Spleen (tissue), 11 donors: Measurements from ENCODE around the gene PTH. TPM values are rescaled to one million over a fixed set of nuclear protein-coding genes. Genes with fewer than 3 reads are reported as not detected.

Source experiments
- DNase-seq: peaks from one replicate; pipeline ENCODE4 v3.0.0-alpha.2; 2020
- H3K27ac ChIP-seq, 8 donors: fragments of 200-600 bp; sonication (generic) in 7 of 8; 1 replicate in 4 of 8; 2 replicates in 4 of 8; pipeline versions ENCODE4 v1.5.0 to v1.8.0; 2016 to 2021; ENCODE audit warnings: inconsistent platforms in 4 of 8, mild to moderate bottlenecking in 4 of 8, moderate library complexity in 1 of 8
- H3K27me3 ChIP-seq, 7 donors: fragments of 200-600 bp; sonication (generic) in 6 of 7; replicated peaks in 1 of 7; 1 replicate in 4 of 7; 2 replicates in 3 of 7; pipeline versions ENCODE4 v1.5.0 to v1.8.0; 2016 to 2021; ENCODE audit warnings: inconsistent platforms in 3 of 7, mild to moderate bottlenecking in 1 of 7
- H3K36me3 ChIP-seq, 6 donors: fragments of 200-600 bp; sonication (generic) in 5 of 6; 1 replicate in 4 of 6; 2 replicates in 2 of 6; pipeline versions ENCODE4 v1.5.0 to v1.8.0; 2016 to 2021; ENCODE audit warnings: inconsistent platforms in 2 of 6
- H3K4me1 ChIP-seq, 6 donors: fragments of 200-600 bp; sonication (generic) in 5 of 6; 1 replicate in 3 of 6; 2 replicates in 3 of 6; pipeline versions ENCODE4 v1.5.0 to v1.8.0; 2016 to 2021; ENCODE audit warnings: inconsistent platforms in 3 of 6
- H3K4me3 ChIP-seq, 8 donors: fragments of 200-600 bp; sonication (generic) in 7 of 8; 1 replicate in 4 of 8; 2 replicates in 4 of 8; pipeline versions ENCODE4 v1.5.0 to v1.8.0; 2016 to 2021; ENCODE audit warnings: inconsistent platforms in 4 of 8, mild to moderate bottlenecking in 4 of 8, moderate library complexity in 2 of 8
- H3K9me3 ChIP-seq, 8 donors: fragments of 200-600 bp; sonication (generic) in 7 of 8; 1 replicate in 4 of 8; 2 replicates in 4 of 8; pipeline versions ENCODE4 v1.5.0 to v1.8.0; 2016 to 2021; ENCODE audit warnings: inconsistent platforms in 4 of 8
- CTCF ChIP-seq, 11 experiments: fragments of 200-600 bp in 7 of 11; fragments of 450-650 bp in 4 of 11; sonication (generic) in 4 of 11; IDR thresholded peaks in 8 of 11; conservative IDR thresholded peaks in 3 of 11; 1 replicate in 7 of 11; 2 replicates in 4 of 11; pipeline versions ENCODE4 v1.4.0 to v1.8.0; 2016 to 2021; ENCODE audit warnings: antibody characterized with exemption in 11 of 11, inconsistent platforms in 4 of 11, mild to moderate bottlenecking in 1 of 11
- POLR2A ChIP-seq, 3 donors: fragments of 450-650 bp; IDR thresholded peaks; one replicate each; pipeline ENCODE4 v1.5.1; 2017; ENCODE audit warnings: antibody characterized with exemption in 3 of 3, mild to moderate bottlenecking in 1 of 3
- POLR2AphosphoS5 ChIP-seq, 3 donors: sonication (generic); formaldehyde crosslinking; IDR thresholded peaks; one replicate each; pipeline ENCODE4 v1.5.1; 2017; ENCODE audit warnings: antibody characterized with exemption in 3 of 3
- WGBS, 5 donors: extraction: QIAGEN DNeasy Blood & Tissue Kit in 3 of 5; methylation state at CpG; one replicate each; pipeline versions ENCODE4 v1.1.5 to v1.1.7; 2013 to 2018; 5-methylcytosine and 5-hydroxymethylcytosine counted together
- intact Hi-C: fragments of 100-400 bp; cut with DNase I; formaldehyde crosslinking; loops from one replicate; pipeline ENCODE4 v1.15.0; 2023; ENCODE audit warnings: low total_unique reads
- polyA plus RNA-seq, 3 donors: library from polyadenylated mRNA; stranded (reverse); fragments of 200-250 nt; gene quantifications; one replicate each; pipeline ENCODE4 v1.2.1, GENCODE V29; 2013
- total RNA-seq, 7 donors: library from RNA; depleted of rRNA in 3 of 7; stranded (reverse); fragments of >200 nt in 3 of 7; fragmentation: NEBNext Ultra II Directional in 4 of 7; extraction: Animal tissue kit (Norgen Biotek cat#: 25700) in 4 of 7; gene quantifications; one replicate each; pipeline versions ENCODE4 v1.1.0 to v1.2.1, GENCODE V29; 2016 to 2021
- donor health status: healthy with polysubstance abuse.
- donor health status: DM: no; HTN: no; CAD: no; lungs with moderate emphysema.
- donor health status: DM: no; HTN: no; CAD: no.
- donor health status: Bipolar disorder and iron deficiency.
- donor health status: healthy.
- donor health status: DM: no; HTN: no; CAD: no.
- donor health status: DM: yes; HTN: yes; CAD: no.

The PTH gene
- total and polyA plus RNA-seq, 10 donors = not detected

- peak overlapping the region in 2 of 8 donors; percentile 7 to 26 for H3K27ac ChIP-seq
- H3K27me3 ChIP-seq = no peaks in the 10 kb centered on the region
- no peak for TF ChIP-seq POLR2A (IDR thresholded peaks at IDR 0.05)
- no peak for TF ChIP-seq POLR2AphosphoS5 (IDR thresholded peaks at IDR 0.05)
- no peak for TF ChIP-seq CTCF (IDR thresholded peaks at IDR 0.05 in 8 of 11, conservative IDR thresholded peaks at IDR 0.05 in 3 of 11)
- DNase-seq = no peak
- 42 to 64% (median 61%) methylated on average over 5 of the region's 5 CpGs for WGBS, 5 donors
- no peaks in the 10 kb centered on the region for H3K4me1 ChIP-seq
- H3K36me3 ChIP-seq = no peaks in the 10 kb centered on the region
- intact Hi-C loops = no loop called here
- H3K9me3 ChIP-seq = peaks cover 0 to 13% (median 0%) of the 10 kb centered on the region in 8 donors
- H3K4me3 ChIP-seq = peak overlapping the region in 4 of 8 donors; percentile 7 to 44 (median 26)
Measured at GRCh38 chr11:13487661-13488030, 8.2 kb downstream of the PTH start.

GRCh38 chr11:13486926-13487660 is 8.7 kb downstream of the PTH start:
- 58 to 71% (median 58%) methylated on average over 26 of the region's 26 CpGs for WGBS, 5 donors
- H3K9me3 ChIP-seq = peaks cover 0 to 13% (median 0%) of the 10 kb centered on the region in 8 donors
- TF ChIP-seq CTCF (IDR thresholded peaks at IDR 0.05 in 8 of 11, conservative IDR thresholded peaks at IDR 0.05 in 3 of 11) = peak in 9 of 11 experiments; percentile 16 to 61 (median 40)
- peak in 2 of 3 donors; percentile 29 to 50 for TF ChIP-seq POLR2AphosphoS5 (IDR thresholded peaks at IDR 0.05)
- no peak for TF ChIP-seq POLR2A (IDR thresholded peaks at IDR 0.05)
- H3K4me1 ChIP-seq = no peaks in the 10 kb centered on the region
- H3K27me3 ChIP-seq = no peaks in the 10 kb centered on the region
- H3K36me3 ChIP-seq = no peaks in the 10 kb centered on the region
- DNase-seq = peak; percentile 88
- H3K27ac ChIP-seq = peak overlapping the region in 2 of 8 donors; percentile 7 to 26
- intact Hi-C loops = no loop called here
- peak overlapping the region in 4 of 8 donors; percentile 7 to 44 (median 26) for H3K4me3 ChIP-seq

- Histone ChIP-seq H3K4me1 (no peaks in the 10 kb centered on the region), H3K27me3 (peaks cover 0 to 17% (median 0%) of the 10 kb centered on the region in 7 donors), H3K36me3 (no peaks in the 10 kb centered on the region), H3K4me3 (no peak overlapping the region), H3K27ac (no peak overlapping the region), H3K9me3 (peaks cover 0 to 9% (median 0%) of the 10 kb centered on the region in 8 donors)
- WGBS, 5 donors = 90 to 95% (median 92%) methylated on average over 2 to 9 of the region's 9 CpGs
- DNase-seq = no peak
- intact Hi-C loops = no loop called here
- no peak for TF ChIP-seq POLR2A (IDR thresholded peaks at IDR 0.05)
- no peak for TF ChIP-seq POLR2AphosphoS5 (IDR thresholded peaks at IDR 0.05)
- no peak for TF ChIP-seq CTCF (IDR thresholded peaks at IDR 0.05 in 8 of 11, conservative IDR thresholded peaks at IDR 0.05 in 3 of 11)
Measured at GRCh38 chr11:13480198-13480597, 15.6 kb downstream of the PTH start.

GRCh38 chr11:13479688-13480087 is 16.1 kb downstream of the PTH start:
- no peak overlapping the region for H3K27ac ChIP-seq
- H3K4me3 ChIP-seq = no peak overlapping the region
- intact Hi-C loops = no loop called here
- peaks cover 0 to 4% (median 0%) of the 10 kb centered on the region in 8 donors for H3K9me3 ChIP-seq
- no peak for TF ChIP-seq POLR2AphosphoS5 (IDR thresholded peaks at IDR 0.05)
- no peaks in the 10 kb centered on the region for H3K4me1 ChIP-seq
- WGBS, 5 donors = 92 to 97% (median 95%) methylated on average over 3 of the region's 3 CpGs
- H3K27me3 ChIP-seq = peaks cover 0 to 17% (median 0%) of the 10 kb centered on the region in 7 donors
- no peak for DNase-seq
- no peaks in the 10 kb centered on the region for H3K36me3 ChIP-seq
